ENCODE measurements around the gene ZDHHC17. TPM values are rescaled to one million over a fixed set of nuclear protein-coding genes. Genes with fewer than 3 reads are reported as not detected.

The ZDHHC17 gene
- total and polyA plus RNA-seq, 2 of the 13 experiments (the other 11 are each of a cell fraction or from before 2014, with no cell fraction given), result 36.7 to 38.5 TPM

- FAIRE-seq, result no peak
- Histone ChIP-seq H2AFZ (ENCODE audit: low read length) (no peak overlapping the region), H3K4me2 (ENCODE audit: low read depth, low read length) (no peak overlapping the region), H3K79me2 (ENCODE audit: insufficient read depth, low read length) (no peaks in the 10 kb centered on the region), H3K4me3 (replicated peaks in 1 of 3; ENCODE audit: insufficient read depth in 1 of 3, low read depth in 2 of 3, low read length in 3 of 3) (no peak overlapping the region), H3K27ac (ENCODE audit: extremely low read length, insufficient read depth, low read length) (no peak overlapping the region), H3K36me3 (replicated peaks in 1 of 2; ENCODE audit: control insufficient read depth in 1 of 2, insufficient read depth in 2 of 2, low read length in 2 of 2) (no peaks in the 10 kb centered on the region), H4K20me1 (ENCODE audit: insufficient read depth, low read length) (no peaks in the 10 kb centered on the region), H3K9ac (ENCODE audit: insufficient read depth, low read depth, low read length) (no peak overlapping the region), H3K4me1 (ENCODE audit: insufficient read depth, low read length) (no peaks in the 10 kb centered on the region), H3K27me3 (ENCODE audit: control insufficient read depth in 1 of 2, insufficient read depth in 2 of 2, low read length in 2 of 2) (no peaks in the 10 kb centered on the region; a peak in 2 of 5 replicates), H3K9me3 (ENCODE audit: low read length) (no peaks in the 10 kb centered on the region)
- ChIA-PET POLR2A (no interaction called here), CTCF (ENCODE audit: low intra/inter-chr PET ratio, low total read pairs) (no interaction called here)
- no peak for ATAC-seq
- DNase-seq (ENCODE audit: low spot score), result no peak
- BruUV-seq (replicated peaks), result no TSS peak
- 100% methylated on average over 1 of the region's 1 CpG for WGBS (ENCODE audit: low lambda C conversion rate)
- TF ChIP-seq, protein P1, sequence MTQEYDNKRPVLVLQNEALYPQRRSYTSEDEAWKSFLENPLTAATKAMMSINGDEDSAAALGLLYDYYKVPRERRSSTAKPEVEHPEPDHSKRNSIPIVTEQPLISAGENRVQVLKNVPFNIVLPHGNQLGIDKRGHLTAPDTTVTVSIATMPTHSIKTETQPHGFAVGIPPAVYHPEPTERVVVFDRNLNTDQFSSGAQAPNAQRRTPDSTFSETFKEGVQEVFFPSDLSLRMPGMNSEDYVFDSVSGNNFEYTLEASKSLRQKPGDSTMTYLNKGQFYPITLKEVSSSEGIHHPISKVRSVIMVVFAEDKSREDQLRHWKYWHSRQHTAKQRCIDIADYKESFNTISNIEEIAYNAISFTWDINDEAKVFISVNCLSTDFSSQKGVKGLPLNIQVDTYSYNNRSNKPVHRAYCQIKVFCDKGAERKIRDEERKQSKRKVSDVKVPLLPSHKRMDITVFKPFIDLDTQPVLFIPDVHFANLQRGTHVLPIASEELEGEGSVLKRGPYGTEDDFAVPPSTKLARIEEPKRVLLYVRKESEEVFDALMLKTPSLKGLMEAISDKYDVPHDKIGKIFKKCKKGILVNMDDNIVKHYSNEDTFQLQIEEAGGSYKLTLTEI (CRISPR knock-in tag; conservative IDR thresholded peaks at IDR 0.05), result no peak
- in situ Hi-C loops (cut with HindIII; ENCODE audit: extremely low pct_ligation_motif_present, low pct_unique_long_range_greater_than_20kb) (no loop called here), intact Hi-C loops (cut with micrococcal nuclease; ENCODE audit: unreplicated experiment) (no loop called here)
These were observed 124.9 kb downstream of the ZDHHC17 start for GRCh38 chr12:76888775-76889174.

- WGBS (ENCODE audit: low lambda C conversion rate), result 6% methylated on average over 8 of the region's 8 CpGs
- intact Hi-C loops (cut with micrococcal nuclease; ENCODE audit: unreplicated experiment), result no loop called here
- H4K20me1 ChIP-seq (ENCODE audit: insufficient read depth, low read length), result no peaks in the 10 kb centered on the region
- H3K36me3 ChIP-seq (replicated peaks in 1 of 2; ENCODE audit: control insufficient read depth in 1 of 2, insufficient read depth in 2 of 2, low read length in 2 of 2), result no peaks in the 10 kb centered on the region
- no peaks in the 10 kb centered on the region; a peak in 2 of 5 replicates for H3K27me3 ChIP-seq (ENCODE audit: control insufficient read depth in 1 of 2, insufficient read depth in 2 of 2, low read length in 2 of 2)
- ATAC-seq, result no peak
- no peak for DNase-seq (ENCODE audit: low spot score)
- H3K27ac ChIP-seq (ENCODE audit: extremely low read length, insufficient read depth, low read length), result no peak overlapping the region
- no peak for FAIRE-seq
- ChIA-PET POLR2A (no interaction called here), CTCF (ENCODE audit: low intra/inter-chr PET ratio, low total read pairs) (no interaction called here)
- TF ChIP-seq, protein P2, sequence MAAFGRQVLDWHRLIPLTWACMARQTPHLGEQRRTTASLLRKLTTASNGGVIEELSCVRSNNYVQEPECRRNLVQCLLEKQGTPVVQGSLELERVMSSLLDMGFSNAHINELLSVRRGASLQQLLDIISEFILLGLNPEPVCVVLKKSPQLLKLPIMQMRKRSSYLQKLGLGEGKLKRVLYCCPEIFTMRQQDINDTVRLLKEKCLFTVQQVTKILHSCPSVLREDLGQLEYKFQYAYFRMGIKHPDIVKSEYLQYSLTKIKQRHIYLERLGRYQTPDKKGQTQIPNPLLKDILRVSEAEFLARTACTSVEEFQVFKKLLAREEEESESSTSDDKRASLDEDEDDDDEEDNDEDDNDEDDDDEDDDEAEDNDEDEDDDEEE (CRISPR knock-in tag; IDR thresholded peaks at IDR 0.05), result no peak
- TF ChIP-seq, protein P3, sequence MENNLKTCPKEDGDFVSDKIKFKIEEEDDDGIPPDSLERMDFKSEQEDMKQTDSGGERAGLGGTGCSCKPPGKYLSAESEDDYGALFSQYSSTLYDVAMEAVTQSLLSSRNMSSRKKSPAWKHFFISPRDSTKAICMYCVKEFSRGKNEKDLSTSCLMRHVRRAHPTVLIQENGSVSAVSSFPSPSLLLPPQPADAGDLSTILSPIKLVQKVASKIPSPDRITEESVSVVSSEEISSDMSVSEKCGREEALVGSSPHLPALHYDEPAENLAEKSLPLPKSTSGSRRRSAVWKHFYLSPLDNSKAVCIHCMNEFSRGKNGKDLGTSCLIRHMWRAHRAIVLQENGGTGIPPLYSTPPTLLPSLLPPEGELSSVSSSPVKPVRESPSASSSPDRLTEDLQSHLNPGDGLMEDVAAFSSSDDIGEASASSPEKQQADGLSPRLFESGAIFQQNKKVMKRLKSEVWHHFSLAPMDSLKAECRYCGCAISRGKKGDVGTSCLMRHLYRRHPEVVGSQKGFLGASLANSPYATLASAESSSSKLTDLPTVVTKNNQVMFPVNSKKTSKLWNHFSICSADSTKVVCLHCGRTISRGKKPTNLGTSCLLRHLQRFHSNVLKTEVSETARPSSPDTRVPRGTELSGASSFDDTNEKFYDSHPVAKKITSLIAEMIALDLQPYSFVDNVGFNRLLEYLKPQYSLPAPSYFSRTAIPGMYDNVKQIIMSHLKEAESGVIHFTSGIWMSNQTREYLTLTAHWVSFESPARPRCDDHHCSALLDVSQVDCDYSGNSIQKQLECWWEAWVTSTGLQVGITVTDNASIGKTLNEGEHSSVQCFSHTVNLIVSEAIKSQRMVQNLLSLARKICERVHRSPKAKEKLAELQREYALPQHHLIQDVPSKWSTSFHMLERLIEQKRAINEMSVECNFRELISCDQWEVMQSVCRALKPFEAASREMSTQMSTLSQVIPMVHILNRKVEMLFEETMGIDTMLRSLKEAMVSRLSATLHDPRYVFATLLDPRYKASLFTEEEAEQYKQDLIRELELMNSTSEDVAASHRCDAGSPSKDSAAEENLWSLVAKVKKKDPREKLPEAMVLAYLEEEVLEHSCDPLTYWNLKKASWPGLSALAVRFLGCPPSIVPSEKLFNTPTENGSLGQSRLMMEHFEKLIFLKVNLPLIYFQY (CRISPR knock-in tag; IDR thresholded peaks at IDR 0.05; ENCODE audit: borderline replicate concordance), result no peak
- TF ChIP-seq SRSF1 (optimal IDR thresholded peaks at IDR 0.05; ENCODE audit: low read depth, low read length), result no peak
- TF ChIP-seq ARHGAP35 (CRISPR knock-in tag; IDR thresholded peaks at IDR 0.05; ENCODE audit: borderline replicate concordance), result no peak
- no peak for TF ChIP-seq ZNF704 (CRISPR knock-in tag; IDR thresholded peaks at IDR 0.05; ENCODE audit: borderline replicate concordance)
- no peak overlapping the region for H2AFZ ChIP-seq (ENCODE audit: low read length)
- no peaks in the 10 kb centered on the region for H3K9me3 ChIP-seq (ENCODE audit: low read length)
- no peaks in the 10 kb centered on the region for H3K4me1 ChIP-seq (ENCODE audit: insufficient read depth, low read length)
- in situ Hi-C loops (cut with HindIII; ENCODE audit: extremely low pct_ligation_motif_present, low pct_unique_long_range_greater_than_20kb), result no loop called here
- no peak overlapping the region for H3K4me3 ChIP-seq (replicated peaks in 1 of 3; ENCODE audit: insufficient read depth in 1 of 3, low read depth in 2 of 3, low read length in 3 of 3)
- no peaks in the 10 kb centered on the region for H3K79me2 ChIP-seq (ENCODE audit: insufficient read depth, low read length)
- no peak overlapping the region for H3K4me2 ChIP-seq (ENCODE audit: low read depth, low read length)
- BruUV-seq (replicated peaks), result no TSS peak
- no peak overlapping the region for H3K9ac ChIP-seq (ENCODE audit: insufficient read depth, low read depth, low read length)
These were observed 126.5 kb downstream of the ZDHHC17 start for GRCh38 chr12:76890151-76891143.

All from HepG2 (cell line).